GM12878 (cell line): ENCODE measurements around the gene ATP5PO. TPM values are rescaled to one million over a fixed set of nuclear protein-coding genes. Genes with fewer than 3 reads are reported as not detected.

Experiments
- ATAC-seq: fragments of 200-7000 bp; cut with Tn5 transposase; 3 replicates; pipeline ENCODE4 v1.9.1; 2020; ENCODE audit warnings: mild to moderate bottlenecking, moderate library complexity
- BruUV-seq: library from RNA; stranded (reverse); fragments of 400-500 nt; replicated peaks from 2 replicates; lab custom pipeline; 2021; lab: Mats Ljungman, UMichigan
- CTCF ChIA-PET: fragments of 300-600 bp; sonication (Branson Sonifier 250); formaldehyde crosslinking; extraction: SDS; loops from one replicate; lab custom pipeline; 2021; ENCODE audit warnings: inconsistent platforms; lab: Yijun Ruan, JAX
- POLR2A ChIA-PET: fragments of 350-600 bp; formaldehyde crosslinking; extraction: SDS; loops from one replicate; lab custom pipeline; 2021; ENCODE audit warnings: inconsistent platforms; lab: Charles Lee
- RAD21 ChIA-PET: fragments of 300-600 bp; sonication (Branson Sonifier 250); formaldehyde crosslinking; loops from one replicate; lab custom pipeline; 2023; ENCODE audit warnings: antibody characterized with exemption; ENCODE audit not compliant: unreplicated experiment; lab: Charles Lee
- SMC1A ChIA-PET: fragments of 300-600 bp; sonication (Branson Sonifier 250); formaldehyde crosslinking; loops from one replicate; lab custom pipeline; 2023; ENCODE audit not compliant: unreplicated experiment, uncharacterized antibody; lab: Charles Lee
- DNase-seq: peaks from one replicate; pipeline ENCODE4 v3.0.0-alpha.2; 2011; ENCODE audit warnings: low read depth, low spot score
- FAIRE-seq: peaks from 3 replicates; lab custom pipeline; 2011; peaks lifted over from hg19 to GRCh38; lab: Jason Lieb, UNC
- H2AFZ ChIP-seq: 2 replicates; pipeline ENCODE4 v1.6.0; 2011; ENCODE audit warnings: low read depth, low read length, control low read depth; ENCODE audit not compliant: control insufficient read depth
- H3K27ac ChIP-seq: 2 replicates; pipeline ENCODE4 v1.5.1; 2011; ENCODE audit warnings: control low read depth; ENCODE audit not compliant: control insufficient read depth, insufficient read depth
- H3K27me3 ChIP-seq, 2 experiments: replicated peaks in 1 of 2; 2 replicates each; pipeline versions ENCODE4 v1.6.0 to v1.6.1; 2011; ENCODE audit warnings: low read length in 1 of 2; ENCODE audit not compliant: control insufficient read depth in 2 of 2, insufficient read depth in 2 of 2
- H3K36me3 ChIP-seq, 2 experiments: 2 replicates each; pipeline ENCODE4 v1.5.1; 2011; ENCODE audit warnings: low read length in 1 of 2; ENCODE audit not compliant: control insufficient read depth in 2 of 2, insufficient read depth in 2 of 2
- H3K4me1 ChIP-seq: 2 replicates; pipeline ENCODE4 v1.6.1; 2011; ENCODE audit warnings: mild to moderate bottlenecking, low read length, moderate library complexity, mixed read lengths; ENCODE audit not compliant: control insufficient read depth, insufficient read depth
- H3K4me2 ChIP-seq: 2 replicates; pipeline ENCODE4 v1.6.0; 2011; ENCODE audit warnings: control low read depth; ENCODE audit not compliant: control insufficient read depth, insufficient read depth
- H3K4me3 ChIP-seq: fragments of 200-600 bp; sonication (generic); 2 replicates; pipeline ENCODE4 v1.5.1; 2016
- H3K79me2 ChIP-seq: 2 replicates; pipeline ENCODE4 v1.6.0; 2011; ENCODE audit warnings: low read length; ENCODE audit not compliant: control insufficient read depth, insufficient read depth
- H3K9ac ChIP-seq: 2 replicates; pipeline ENCODE4 v1.8.0; 2011; ENCODE audit warnings: low read length, control low read depth, mixed read lengths; ENCODE audit not compliant: control insufficient read depth, insufficient read depth
- H3K9me3 ChIP-seq: replicated peaks from 3 replicates; pipeline ENCODE4 v1.5.1; 2011; ENCODE audit warnings: mild to moderate bottlenecking, low read length; ENCODE audit not compliant: control insufficient read depth, insufficient read depth
- H4K20me1 ChIP-seq: 2 replicates; pipeline ENCODE4 v1.6.0; 2011; ENCODE audit not compliant: control insufficient read depth, insufficient read depth
- ATF3 ChIP-seq: IDR thresholded peaks from 2 replicates; pipeline ENCODE4 v1.6.1; 2011; ENCODE audit warnings: low read depth, mild to moderate bottlenecking, low read length, moderate library complexity, borderline replicate concordance; ENCODE audit errors: extremely low read depth
- LARP7 ChIP-seq: fragments of 450-650 bp; IDR thresholded peaks from 2 replicates; pipeline ENCODE4 v1.6.1; 2017; ENCODE audit warnings: mild to moderate bottlenecking
- MTA2 ChIP-seq: fragments of 450-650 bp; IDR thresholded peaks from 2 replicates; pipeline ENCODE4 v1.6.1; 2016; ENCODE audit warnings: low read depth, mild to moderate bottlenecking, moderate library complexity
- MXI1 ChIP-seq: fragments of 150-350 bp; IDR thresholded peaks from 2 replicates; pipeline ENCODE4 v1.6.1; 2011; ENCODE audit warnings: low read depth, mild to moderate bottlenecking, inconsistent platforms, low read length, improper control_type of control experiment
- MYB ChIP-seq: fragments of 150-350 bp; IDR thresholded peaks from 2 replicates; pipeline ENCODE4 v1.6.1; 2014; ENCODE audit warnings: mild to moderate bottlenecking, low read depth, low read length, borderline replicate concordance
- NFYA ChIP-seq: IDR thresholded peaks from 2 replicates; pipeline ENCODE4 v1.6.1; 2011; ENCODE audit warnings: low read depth, mild to moderate bottlenecking, low read length, improper control_type of control experiment, borderline replicate concordance
- NR2C2 ChIP-seq: IDR thresholded peaks from 2 replicates; pipeline ENCODE4 v1.6.1; 2011; ENCODE audit warnings: borderline replicate concordance, low read depth; ENCODE audit not compliant: control insufficient read depth, insufficient read length
- PML ChIP-seq: IDR thresholded peaks from 2 replicates; pipeline ENCODE4 v1.6.1; 2012; ENCODE audit warnings: low read length, inconsistent platforms
- RELA ChIP-seq: fragments of 450-650 bp; IDR thresholded peaks from 2 replicates; pipeline ENCODE4 v1.8.0; 2014; ENCODE audit warnings: borderline replicate concordance; ENCODE audit not compliant: partially characterized antibody
- SMAD1 ChIP-seq: fragments of 450-650 bp; IDR thresholded peaks from 2 replicates; pipeline ENCODE4 v1.6.1; 2018; ENCODE audit warnings: mild to moderate bottlenecking, low read depth; ENCODE audit not compliant: partially characterized antibody
- SMC3 ChIP-seq: IDR thresholded peaks from 2 replicates; pipeline ENCODE4 v1.6.1; 2011; ENCODE audit warnings: low read length, improper control_type of control experiment, borderline replicate concordance
- SRF ChIP-seq, 2 experiments: IDR thresholded peaks; 2 replicates each; pipeline ENCODE4 v1.6.1; 2011; ENCODE audit warnings: low read depth in 2 of 2, low read length in 2 of 2, mild to moderate bottlenecking in 1 of 2, moderate library complexity in 1 of 2
- ZNF207 ChIP-seq: fragments of 450-650 bp; IDR thresholded peaks from 2 replicates; pipeline ENCODE4 v1.6.1; 2014; ENCODE audit warnings: antibody characterized with exemption, mild to moderate bottlenecking, borderline replicate concordance
- ZNF24 ChIP-seq: fragments of 450-650 bp; IDR thresholded peaks from 2 replicates; pipeline ENCODE4 v1.6.1; 2017; ENCODE audit warnings: antibody characterized with exemption, mild to moderate bottlenecking
- WGBS: methylation state at CpG from one replicate; pipeline ENCODE4 v1.1.6; 2016; ENCODE audit warnings: low lambda C conversion rate; ENCODE audit not compliant: insufficient replicate concordance, insufficient coverage; ENCODE audit errors: missing lambda C conversion rate; 5-methylcytosine and 5-hydroxymethylcytosine counted together
- in situ Hi-C: fragments of 300-500 bp; cut with MboI; formaldehyde crosslinking; loops from 9 replicates; pipeline ENCODE4 v1.14.3; 2018; ENCODE audit warnings: mixed read lengths
- intact Hi-C: fragments of 100-400 bp; cut with micrococcal nuclease; formaldehyde crosslinking; loops from one replicate; pipeline ENCODE4 v1.14.2; 2022; ENCODE audit not compliant: unreplicated experiment
- polyA plus RNA-seq, 11 experiments: library from polyadenylated mRNA; depleted of rRNA in 4 of 11; unstranded in 6 of 11; stranded (reverse) in 5 of 11; fragments of >200 nt; fragmentation: Nextera tagmentation in 4 of 11; fragmentation: Illumina TruSeq in 1 of 11; extraction: Ambion mirVana in 4 of 11; extraction: Trizol in 1 of 11; gene quantifications; 1 replicate in 1 of 11; 2 replicates in 10 of 11; pipeline versions ENCODE4 v1.2.1 to v1.2.3, GENCODE V29; 2011 to 2016; ENCODE audit warnings: inconsistent platforms in 2 of 11, missing spikeins in 2 of 11, low read depth in 1 of 11
- total RNA-seq, 4 experiments: library from RNA; depleted of rRNA in 3 of 4; stranded (reverse); fragments of >200 nt in 3 of 4; fragmentation: Illumina TruSeq in 1 of 4; extraction: Trizol in 1 of 4; gene quantifications; 2 replicates each; pipeline versions ENCODE4 v1.2.1 to v1.2.3, GENCODE V29; 2013 to 2021
- TF ChIP-seq, protein P1 (sequence below): fragments of 450-650 bp; IDR thresholded peaks from 2 replicates; pipeline ENCODE4 v1.6.1; 2014; ENCODE audit warnings: mild to moderate bottlenecking
- TF ChIP-seq, protein P2 (sequence below): IDR thresholded peaks from 2 replicates; pipeline ENCODE4 v1.6.1; 2012; ENCODE audit warnings: improper control_type of control experiment, low read depth, low read length; ENCODE audit not compliant: insufficient replicate concordance

The ATP5PO gene
- total and polyA plus RNA-seq, 10 of the 15 experiments (the other 5 are each of a cell fraction or from before 2014, with no cell fraction given): 251 to 1,656 (median 470) TPM

- TF ChIP-seq SMC3: no peak
- TF ChIP-seq MTA2: no peak
- TF ChIP-seq, all 136 proteins: peak for 0
Measured at GRCh38 chr21:33865176-33865575, 50.4 kb downstream of the ATP5PO start (continued).

DNA sequence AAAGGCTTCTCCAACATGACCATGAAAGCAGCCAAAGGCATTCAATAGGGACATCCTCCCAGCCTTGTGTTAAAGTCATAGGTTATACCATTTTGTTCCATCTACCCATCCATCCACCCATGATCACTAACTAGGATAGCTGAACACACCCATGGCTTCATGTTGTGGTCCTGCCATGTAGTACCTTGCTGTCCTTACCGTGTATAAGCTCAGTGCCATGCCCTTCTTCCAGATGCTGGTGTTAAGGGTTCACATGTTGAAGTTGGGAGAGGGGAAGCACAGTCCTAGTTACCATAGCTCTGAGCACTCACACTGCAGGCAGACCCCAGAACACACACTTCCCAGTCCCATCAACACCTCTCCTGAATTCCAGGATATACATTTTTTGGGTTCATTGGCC, 51.5 kb downstream of the ATP5PO start:
- intact Hi-C loops: no loop called here
- RAD21 ChIA-PET: no interaction called here
- POLR2A ChIA-PET: no interaction called here
- TF ChIP-seq SRF (IDR thresholded peaks at IDR 0.05; ENCODE audit: low read depth in 2 of 2, low read length in 2 of 2) (no peak), NR2C2 (no peak), MYB (no peak), MXI1 (no peak), NFYA (no peak), ATF3 (no peak), RELA (no peak), ZNF207 (no peak), ZNF24 (no peak), SMAD1 (no peak), PML (no peak), LARP7 (no peak)
- TF ChIP-seq, protein P1, sequence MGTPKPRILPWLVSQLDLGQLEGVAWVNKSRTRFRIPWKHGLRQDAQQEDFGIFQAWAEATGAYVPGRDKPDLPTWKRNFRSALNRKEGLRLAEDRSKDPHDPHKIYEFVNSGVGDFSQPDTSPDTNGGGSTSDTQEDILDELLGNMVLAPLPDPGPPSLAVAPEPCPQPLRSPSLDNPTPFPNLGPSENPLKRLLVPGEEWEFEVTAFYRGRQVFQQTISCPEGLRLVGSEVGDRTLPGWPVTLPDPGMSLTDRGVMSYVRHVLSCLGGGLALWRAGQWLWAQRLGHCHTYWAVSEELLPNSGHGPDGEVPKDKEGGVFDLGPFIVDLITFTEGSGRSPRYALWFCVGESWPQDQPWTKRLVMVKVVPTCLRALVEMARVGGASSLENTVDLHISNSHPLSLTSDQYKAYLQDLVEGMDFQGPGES: no peak
- TF ChIP-seq, protein P2, sequence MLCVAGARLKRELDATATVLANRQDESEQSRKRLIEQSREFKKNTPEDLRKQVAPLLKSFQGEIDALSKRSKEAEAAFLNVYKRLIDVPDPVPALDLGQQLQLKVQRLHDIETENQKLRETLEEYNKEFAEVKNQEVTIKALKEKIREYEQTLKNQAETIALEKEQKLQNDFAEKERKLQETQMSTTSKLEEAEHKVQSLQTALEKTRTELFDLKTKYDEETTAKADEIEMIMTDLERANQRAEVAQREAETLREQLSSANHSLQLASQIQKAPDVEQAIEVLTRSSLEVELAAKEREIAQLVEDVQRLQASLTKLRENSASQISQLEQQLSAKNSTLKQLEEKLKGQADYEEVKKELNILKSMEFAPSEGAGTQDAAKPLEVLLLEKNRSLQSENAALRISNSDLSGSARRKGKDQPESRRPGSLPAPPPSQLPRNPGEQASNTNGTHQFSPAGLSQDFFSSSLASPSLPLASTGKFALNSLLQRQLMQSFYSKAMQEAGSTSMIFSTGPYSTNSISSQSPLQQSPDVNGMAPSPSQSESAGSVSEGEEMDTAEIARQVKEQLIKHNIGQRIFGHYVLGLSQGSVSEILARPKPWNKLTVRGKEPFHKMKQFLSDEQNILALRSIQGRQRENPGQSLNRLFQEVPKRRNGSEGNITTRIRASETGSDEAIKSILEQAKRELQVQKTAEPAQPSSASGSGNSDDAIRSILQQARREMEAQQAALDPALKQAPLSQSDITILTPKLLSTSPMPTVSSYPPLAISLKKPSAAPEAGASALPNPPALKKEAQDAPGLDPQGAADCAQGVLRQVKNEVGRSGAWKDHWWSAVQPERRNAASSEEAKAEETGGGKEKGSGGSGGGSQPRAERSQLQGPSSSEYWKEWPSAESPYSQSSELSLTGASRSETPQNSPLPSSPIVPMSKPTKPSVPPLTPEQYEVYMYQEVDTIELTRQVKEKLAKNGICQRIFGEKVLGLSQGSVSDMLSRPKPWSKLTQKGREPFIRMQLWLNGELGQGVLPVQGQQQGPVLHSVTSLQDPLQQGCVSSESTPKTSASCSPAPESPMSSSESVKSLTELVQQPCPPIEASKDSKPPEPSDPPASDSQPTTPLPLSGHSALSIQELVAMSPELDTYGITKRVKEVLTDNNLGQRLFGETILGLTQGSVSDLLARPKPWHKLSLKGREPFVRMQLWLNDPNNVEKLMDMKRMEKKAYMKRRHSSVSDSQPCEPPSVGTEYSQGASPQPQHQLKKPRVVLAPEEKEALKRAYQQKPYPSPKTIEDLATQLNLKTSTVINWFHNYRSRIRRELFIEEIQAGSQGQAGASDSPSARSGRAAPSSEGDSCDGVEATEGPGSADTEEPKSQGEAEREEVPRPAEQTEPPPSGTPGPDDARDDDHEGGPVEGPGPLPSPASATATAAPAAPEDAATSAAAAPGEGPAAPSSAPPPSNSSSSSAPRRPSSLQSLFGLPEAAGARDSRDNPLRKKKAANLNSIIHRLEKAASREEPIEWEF: no peak

More for the DNA sequence above, 51.5 kb downstream of the ATP5PO start:
- no peaks in the 10 kb centered on the region for H3K36me3 ChIP-seq
- no TSS peak for BruUV-seq
- ChIA-PET SMC1A (no interaction called here), CTCF (no interaction called here)
- H3K79me2 ChIP-seq: no peaks in the 10 kb centered on the region
- no peaks in the 10 kb centered on the region for H4K20me1 ChIP-seq
- H3K27me3 ChIP-seq: no peaks in the 10 kb centered on the region
- no peak overlapping the region for H3K4me2 ChIP-seq
- ATAC-seq: no peak
- 0% methylated on average over 1 of the region's 1 CpG for WGBS
- no peaks in the 10 kb centered on the region for H3K4me1 ChIP-seq
- H3K4me3 ChIP-seq: no peak overlapping the region
- no peak for DNase-seq
- in situ Hi-C loops: no loop called here
- no peak overlapping the region for H3K9ac ChIP-seq
- no peaks in the 10 kb centered on the region for H3K9me3 ChIP-seq
- FAIRE-seq: no peak
- no peak overlapping the region for H2AFZ ChIP-seq
- H3K27ac ChIP-seq: no peak overlapping the region
